Measurements from ENCODE around the gene DDX46.
"Not testable (repeated sequence)": the region's sequence is repeated elsewhere in the genome, so short reads cannot be mapped to it uniquely, and the experiment has no call there.

DDX46 gene

DNA sequence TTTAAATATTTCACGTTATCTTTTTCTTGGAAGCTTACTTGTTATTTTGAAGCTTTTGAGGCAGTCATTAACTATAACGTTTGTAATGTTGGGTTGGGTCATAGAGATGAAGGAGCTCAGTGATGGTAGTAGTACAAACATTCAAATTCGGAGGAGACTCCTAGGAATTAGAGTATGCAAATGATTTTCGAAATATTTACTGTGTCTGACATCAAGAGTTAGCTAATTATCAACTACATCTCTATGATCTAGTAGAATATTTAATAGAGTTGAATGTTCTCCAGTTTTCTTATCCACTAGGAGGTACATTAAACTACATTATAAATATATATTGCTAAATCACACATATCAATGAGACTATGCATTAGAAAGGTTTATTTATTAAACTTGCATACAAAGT, 58.4 kb downstream of the DDX46 start:
- Histone ChIP-seq H3K27me3 (ENCODE audit: control insufficient read depth, insufficient read depth, low read length, poor library complexity, severe bottlenecking) (no peaks in the 10 kb centered on the region), H3K36me3 (ENCODE audit: control insufficient read depth, insufficient read depth, low read length) (peaks cover 33% of the 10 kb centered on the region), H3K9me3 (ENCODE audit: control insufficient read depth, low read length) (no peaks in the 10 kb centered on the region), H3K4me1 (ENCODE audit: control insufficient read depth, insufficient read depth, low read length) (no peaks in the 10 kb centered on the region), H3K27ac (ENCODE audit: insufficient read depth, low read depth, low read length, poor library complexity, severe bottlenecking) (no peak overlapping the region), H3K4me3 (ENCODE audit: insufficient read depth, low read depth, low read length) (no peak overlapping the region)
- WGBS, 2 experiments, result 96 to 97% methylated on average over 3 to 4 of the region's 4 CpGs

DNA sequence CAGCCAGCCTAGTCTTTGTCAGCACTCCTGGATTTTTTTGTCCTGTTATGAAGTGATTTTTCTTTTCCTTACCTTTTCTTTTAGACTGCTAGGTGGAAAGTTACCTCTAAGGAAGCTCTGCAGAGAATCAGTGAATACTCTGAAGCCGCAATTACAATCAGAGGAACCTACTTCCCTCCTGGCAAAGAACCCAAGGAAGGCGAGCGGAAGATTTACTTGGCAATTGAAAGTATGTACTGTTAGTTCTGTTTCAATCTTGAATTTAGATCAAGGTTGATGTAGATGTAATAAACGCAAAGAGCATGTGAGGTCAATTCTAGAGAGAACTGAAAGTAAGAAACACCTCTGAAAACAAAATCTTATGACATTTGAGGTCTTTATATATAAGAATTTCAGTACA, 60.2 kb downstream of the DDX46 start:
- no peak overlapping the region for H3K27ac ChIP-seq (ENCODE audit: insufficient read depth, low read depth, low read length, poor library complexity, severe bottlenecking)
- no peaks in the 10 kb centered on the region for H3K4me1 ChIP-seq (ENCODE audit: control insufficient read depth, insufficient read depth, low read length)
- no peaks in the 10 kb centered on the region for H3K27me3 ChIP-seq (ENCODE audit: control insufficient read depth, insufficient read depth, low read length, poor library complexity, severe bottlenecking)
- no peaks in the 10 kb centered on the region for H3K9me3 ChIP-seq (ENCODE audit: control insufficient read depth, low read length)
- peaks cover 38% of the 10 kb centered on the region for H3K36me3 ChIP-seq (ENCODE audit: control insufficient read depth, insufficient read depth, low read length)
- 99 to 100% methylated on average over 4 of the region's 4 CpGs for WGBS, 2 experiments
- no peak overlapping the region for H3K4me3 ChIP-seq (ENCODE audit: insufficient read depth, low read depth, low read length)

DNA sequence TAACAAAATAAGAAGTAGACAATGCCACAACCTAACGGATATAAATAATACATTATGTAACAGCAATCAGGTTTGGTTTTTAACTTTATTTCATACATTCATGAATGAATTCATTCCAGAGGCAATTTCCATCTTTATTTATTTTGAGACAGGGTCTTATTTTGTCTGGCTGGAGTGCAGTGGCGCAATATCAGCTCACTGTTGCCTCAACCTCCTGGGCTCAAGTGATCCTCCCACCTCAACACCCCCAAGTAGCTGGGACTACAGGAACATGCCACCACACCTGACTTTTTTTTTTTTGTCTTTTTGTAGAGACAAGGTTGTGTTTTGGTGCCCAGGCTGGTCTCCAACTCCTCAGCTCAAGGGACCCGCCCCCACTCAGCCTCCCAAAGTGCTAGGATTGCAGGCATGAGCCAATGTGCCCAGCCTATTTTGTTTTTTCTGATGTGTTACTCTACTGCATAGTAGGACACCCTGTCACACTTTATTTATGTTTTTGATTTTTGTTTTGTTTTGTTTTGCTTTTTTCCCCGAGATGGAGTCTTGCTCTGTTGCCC, 60.9 kb downstream of the DDX46 start:
- Histone ChIP-seq H3K27ac (ENCODE audit: insufficient read depth, low read depth, low read length, poor library complexity, severe bottlenecking) (no peak overlapping the region), H3K27me3 (ENCODE audit: control insufficient read depth, insufficient read depth, low read length, poor library complexity, severe bottlenecking) (no peaks in the 10 kb centered on the region), H3K36me3 (ENCODE audit: control insufficient read depth, insufficient read depth, low read length) (peaks cover 38% of the 10 kb centered on the region), H3K9me3 (ENCODE audit: control insufficient read depth, low read length) (no peaks in the 10 kb centered on the region), H3K4me3 (ENCODE audit: insufficient read depth, low read depth, low read length) (no peak overlapping the region), H3K4me1 (ENCODE audit: control insufficient read depth, insufficient read depth, low read length) (no peaks in the 10 kb centered on the region)
- 96 to 97% methylated on average over 3 to 4 of the region's 4 CpGs for WGBS, 2 experiments

DNA sequence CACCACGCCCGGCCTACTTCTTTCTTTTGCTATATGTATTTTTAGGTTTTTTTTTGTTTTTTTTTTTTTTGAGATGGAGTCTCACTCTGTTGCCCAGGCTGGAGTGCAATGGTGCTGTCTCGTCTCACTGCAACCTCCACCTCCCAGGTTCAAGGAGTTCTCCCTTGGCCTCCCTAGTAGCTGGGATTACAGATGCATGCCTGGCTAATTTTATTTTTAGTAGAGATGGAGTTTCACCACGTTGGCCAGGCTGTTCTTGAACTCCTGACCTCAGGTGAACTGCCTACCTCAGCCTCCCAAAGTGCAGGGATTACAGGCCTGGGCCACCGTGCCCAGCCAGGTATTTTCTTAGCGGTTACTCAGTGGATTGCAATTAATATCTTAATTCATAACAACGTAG, 63.3 kb downstream of the DDX46 start:
- Histone ChIP-seq H3K27me3 (ENCODE audit: control insufficient read depth, insufficient read depth, low read length, poor library complexity, severe bottlenecking) (no peaks in the 10 kb centered on the region), H3K4me1 (ENCODE audit: control insufficient read depth, insufficient read depth, low read length) (no peaks in the 10 kb centered on the region), H3K9me3 (ENCODE audit: control insufficient read depth, low read length) (no peaks in the 10 kb centered on the region), H3K27ac (ENCODE audit: insufficient read depth, low read depth, low read length, poor library complexity, severe bottlenecking) (no peak overlapping the region), H3K36me3 (ENCODE audit: control insufficient read depth, insufficient read depth, low read length) (peaks cover 34% of the 10 kb centered on the region), H3K4me3 (ENCODE audit: insufficient read depth, low read depth, low read length) (no peak overlapping the region)
- WGBS, 2 experiments, result 94% methylated on average over 7 of the region's 7 CpGs

DNA sequence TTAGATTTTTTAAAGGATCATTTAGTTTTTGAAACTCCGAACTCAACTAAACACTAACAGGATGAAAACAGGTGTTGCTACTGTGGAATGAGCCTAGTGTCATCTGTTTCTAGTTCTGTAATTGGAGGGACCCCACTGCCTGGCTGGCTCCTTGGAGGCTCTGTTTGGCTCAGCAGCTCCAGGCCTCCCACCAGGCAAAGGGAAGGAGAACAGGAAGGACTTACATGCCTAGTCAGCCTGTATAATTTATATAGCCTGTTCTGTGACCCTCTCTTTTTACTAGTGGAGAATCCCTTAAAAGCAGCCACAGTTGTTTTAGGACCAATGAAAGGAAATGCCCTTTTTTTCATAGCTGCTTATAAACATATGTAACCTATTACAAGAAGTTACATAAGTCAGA, 66.1 kb downstream of the DDX46 start:
- 100% methylated on average over 1 of the region's 1 CpG for WGBS, 2 experiments
- Histone ChIP-seq H3K4me3 (ENCODE audit: insufficient read depth, low read depth, low read length) (no peak overlapping the region), H3K36me3 (ENCODE audit: control insufficient read depth, insufficient read depth, low read length) (peaks cover 46% of the 10 kb centered on the region), H3K27me3 (ENCODE audit: control insufficient read depth, insufficient read depth, low read length, poor library complexity, severe bottlenecking) (no peaks in the 10 kb centered on the region), H3K4me1 (ENCODE audit: control insufficient read depth, insufficient read depth, low read length) (no peaks in the 10 kb centered on the region), H3K9me3 (ENCODE audit: control insufficient read depth, low read length) (no peaks in the 10 kb centered on the region), H3K27ac (ENCODE audit: insufficient read depth, low read depth, low read length, poor library complexity, severe bottlenecking) (no peak overlapping the region)

DNA sequence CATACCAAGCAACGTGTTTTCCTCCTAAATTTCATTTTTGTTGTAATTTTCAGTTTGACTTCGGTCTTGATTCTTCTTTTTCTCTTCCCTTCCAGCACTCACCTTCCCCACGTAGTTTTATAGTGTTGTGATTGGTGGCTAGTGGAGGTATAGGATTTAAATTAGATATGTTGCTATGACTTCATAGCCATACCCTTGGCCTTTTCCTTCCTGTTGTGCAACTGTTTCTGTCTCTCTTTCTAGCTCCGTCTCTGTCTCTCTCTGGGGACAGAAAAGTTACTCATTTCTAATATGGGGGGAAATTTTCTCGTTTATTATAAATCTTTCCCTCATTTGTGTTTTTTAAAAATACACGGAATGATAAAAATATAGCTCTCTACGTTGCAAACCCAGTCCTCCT, 66.6 kb downstream of the DDX46 start:
- peaks cover 45% of the 10 kb centered on the region for H3K36me3 ChIP-seq (ENCODE audit: control insufficient read depth, insufficient read depth, low read length)
- 91 to 95% methylated on average over 4 to 6 of the region's 7 CpGs for WGBS, 2 experiments

DNA sequence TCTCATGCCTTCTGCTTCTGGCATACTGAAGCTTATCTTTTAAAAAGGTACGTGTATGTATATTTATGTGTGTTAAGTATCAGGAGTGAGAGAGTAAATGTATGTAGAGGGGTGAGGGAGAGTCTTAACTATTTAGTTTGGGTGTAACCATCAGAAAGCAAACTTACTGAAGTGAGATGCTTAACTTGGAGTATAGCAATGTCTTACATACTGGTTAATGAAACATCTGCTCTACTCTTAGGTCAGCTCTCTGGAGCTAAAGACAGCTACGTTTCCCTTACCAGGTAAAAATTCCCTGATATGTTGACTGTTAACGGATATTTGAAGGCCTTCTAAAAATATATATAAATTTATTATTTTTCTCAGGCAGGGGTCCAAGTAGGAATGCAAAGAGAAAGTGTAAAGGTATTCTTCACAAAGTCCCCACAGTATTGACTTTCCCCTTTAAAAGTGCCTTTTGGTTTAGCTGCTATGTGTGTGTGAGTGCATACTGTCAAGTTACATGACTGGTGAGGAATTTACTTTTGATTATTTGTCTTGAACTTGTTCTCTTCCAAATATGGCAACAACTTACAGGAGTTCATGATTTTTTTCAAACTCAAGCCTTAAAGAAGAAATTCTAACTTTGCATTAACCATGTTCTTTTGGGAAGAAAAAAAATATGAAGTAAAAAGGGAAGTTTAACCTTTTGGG, 74.9 kb downstream of the DDX46 start:
- WGBS, 2 experiments, result 94 to 96% methylated on average over 2 of the region's 3 CpGs
- Histone ChIP-seq H3K36me3 (ENCODE audit: control insufficient read depth, insufficient read depth, low read length) (peaks cover 14% of the 10 kb centered on the region), H3K4me1 (ENCODE audit: control insufficient read depth, insufficient read depth, low read length) (no peaks in the 10 kb centered on the region), H3K27ac (ENCODE audit: insufficient read depth, low read depth, low read length, poor library complexity, severe bottlenecking) (no peak overlapping the region), H3K9me3 (ENCODE audit: control insufficient read depth, low read length) (no peaks in the 10 kb centered on the region), H3K4me3 (ENCODE audit: insufficient read depth, low read depth, low read length) (no peak overlapping the region), H3K27me3 (ENCODE audit: control insufficient read depth, insufficient read depth, low read length, poor library complexity, severe bottlenecking) (no peaks in the 10 kb centered on the region)

More for the DNA sequence above, 66.6 kb downstream of the DDX46 start:
- Histone ChIP-seq H3K4me3 (ENCODE audit: insufficient read depth, low read depth, low read length) (no peak overlapping the region), H3K9me3 (ENCODE audit: control insufficient read depth, low read length) (no peaks in the 10 kb centered on the region), H3K27ac (ENCODE audit: insufficient read depth, low read depth, low read length, poor library complexity, severe bottlenecking) (no peak overlapping the region), H3K27me3 (ENCODE audit: control insufficient read depth, insufficient read depth, low read length, poor library complexity, severe bottlenecking) (no peaks in the 10 kb centered on the region), H3K4me1 (ENCODE audit: control insufficient read depth, insufficient read depth, low read length) (no peaks in the 10 kb centered on the region)

DNA sequence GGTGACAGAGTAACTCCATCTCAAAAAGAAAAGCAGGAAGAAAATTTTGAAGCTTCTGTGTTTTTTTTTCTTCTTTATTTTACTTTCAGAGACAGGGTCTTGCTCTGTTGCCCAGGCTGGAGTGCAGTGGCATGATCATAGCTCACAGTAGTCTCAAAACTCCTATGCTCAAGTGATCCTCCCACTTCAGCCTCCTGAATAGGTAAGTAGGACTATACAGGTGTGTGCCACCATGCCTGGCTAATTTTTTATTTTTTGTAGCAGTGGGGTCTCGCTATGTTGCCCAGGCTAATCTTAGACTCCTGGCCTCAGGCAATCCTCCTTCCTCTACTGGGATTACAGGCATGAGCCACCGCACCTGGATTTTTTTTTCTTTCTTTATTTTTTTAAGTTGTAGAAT, 77.0 kb downstream of the DDX46 start:
- H3K27me3 ChIP-seq (ENCODE audit: control insufficient read depth, insufficient read depth, low read length, poor library complexity, severe bottlenecking), result no peaks in the 10 kb centered on the region
- H3K4me1 ChIP-seq (ENCODE audit: control insufficient read depth, insufficient read depth, low read length), result no peaks in the 10 kb centered on the region
- no peaks in the 10 kb centered on the region for H3K9me3 ChIP-seq (ENCODE audit: control insufficient read depth, low read length)
- no peak overlapping the region for H3K27ac ChIP-seq (ENCODE audit: insufficient read depth, low read depth, low read length, poor library complexity, severe bottlenecking)
- H3K36me3 ChIP-seq (ENCODE audit: control insufficient read depth, insufficient read depth, low read length), result peaks cover 10% of the 10 kb centered on the region
- 88 to 100% methylated on average over 1 of the region's 2 CpGs for WGBS, 2 experiments
- H3K4me3 ChIP-seq (ENCODE audit: insufficient read depth, low read depth, low read length), result no peak overlapping the region

DNA sequence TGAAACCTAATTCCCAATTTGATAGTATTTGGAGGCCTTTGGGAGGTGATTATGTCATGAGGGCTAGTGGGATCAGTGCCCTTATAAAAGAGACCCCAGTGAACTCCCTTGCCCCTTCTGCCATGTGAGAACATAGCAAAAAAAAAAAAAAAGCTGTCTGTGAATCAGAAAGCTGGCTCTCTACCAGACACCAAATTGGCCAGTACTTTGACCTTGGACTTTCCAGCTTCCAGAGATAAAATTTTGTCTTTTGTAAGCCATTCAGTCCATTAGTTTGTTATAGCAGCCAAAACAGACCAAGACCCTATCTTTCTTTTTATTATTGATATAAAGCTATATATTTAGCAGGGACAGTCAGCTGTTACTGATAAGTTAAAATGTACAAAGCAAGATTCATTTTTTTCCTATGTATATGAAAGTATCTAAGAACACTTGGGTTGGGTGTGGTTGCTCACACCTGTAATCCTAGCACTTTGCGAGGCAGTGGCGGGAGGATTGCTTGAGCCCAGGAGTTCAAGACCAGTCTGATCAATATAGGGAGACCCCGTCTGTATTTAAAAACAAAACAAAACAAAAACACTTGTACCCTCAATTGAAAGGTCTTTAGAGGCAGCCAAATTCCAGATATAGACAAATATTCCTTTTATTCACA, 79.1 kb downstream of the DDX46 start:
- peaks cover 10% of the 10 kb centered on the region for H3K36me3 ChIP-seq (ENCODE audit: control insufficient read depth, insufficient read depth, low read length)

DNA sequence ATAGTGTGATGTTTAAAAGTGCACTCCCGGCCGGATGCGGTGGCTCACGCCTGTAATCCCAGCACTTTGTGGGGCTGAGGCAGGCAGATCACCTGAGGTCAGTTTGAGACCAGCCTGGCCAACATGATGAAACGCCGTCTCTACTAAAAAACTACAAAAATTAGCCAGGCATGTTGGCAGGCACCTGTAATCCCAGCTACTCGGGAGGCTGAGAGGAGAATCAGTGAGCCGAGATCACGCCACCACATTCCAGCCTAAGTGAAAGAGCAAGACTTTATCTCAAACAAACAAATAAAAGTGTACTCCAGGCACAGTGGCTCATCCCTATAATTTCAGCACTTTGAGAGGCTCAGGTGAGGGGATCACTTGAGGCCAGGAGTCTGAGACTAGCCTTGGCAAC, 79.8 kb downstream of the DDX46 start:
- not testable (repeated sequence) for H3K4me3 ChIP-seq (ENCODE audit: insufficient read depth, low read depth, low read length); H3K27me3 ChIP-seq (ENCODE audit: control insufficient read depth, insufficient read depth, low read length, poor library complexity, severe bottlenecking); H3K27ac ChIP-seq (ENCODE audit: insufficient read depth, low read depth, low read length, poor library complexity, severe bottlenecking); H3K9me3 ChIP-seq (ENCODE audit: control insufficient read depth, low read length); H3K4me1 ChIP-seq (ENCODE audit: control insufficient read depth, insufficient read depth, low read length); H3K36me3 ChIP-seq (ENCODE audit: control insufficient read depth, insufficient read depth, low read length)
- 91 to 94% methylated on average over 9 of the region's 9 CpGs for WGBS, 2 experiments

More for the DNA sequence above, 79.1 kb downstream of the DDX46 start:
- no peaks in the 10 kb centered on the region for H3K9me3 ChIP-seq (ENCODE audit: control insufficient read depth, low read length)
- H3K4me1 ChIP-seq (ENCODE audit: control insufficient read depth, insufficient read depth, low read length), result no peaks in the 10 kb centered on the region
- WGBS, 2 experiments, result 91 to 95% methylated on average over 3 of the region's 3 CpGs
- no peak overlapping the region for H3K4me3 ChIP-seq (ENCODE audit: insufficient read depth, low read depth, low read length)
- H3K27ac ChIP-seq (ENCODE audit: insufficient read depth, low read depth, low read length, poor library complexity, severe bottlenecking), result no peak overlapping the region
- H3K27me3 ChIP-seq (ENCODE audit: control insufficient read depth, insufficient read depth, low read length, poor library complexity, severe bottlenecking), result no peaks in the 10 kb centered on the region

Measured in ectodermal cell (in vitro differentiated cells).